Loucy (cell line): Measurements from ENCODE around the gene ACADSB.

Source experiments
- CTCF ChIP-seq: fragments of 200-600 bp; sonication (generic); conservative IDR thresholded peaks from 2 replicates; pipeline ENCODE4 v1.5.1; 2014; ENCODE audit warnings: mild to moderate bottlenecking, antibody characterized with exemption, low read length
- EZH2phosphoT487 ChIP-seq: fragments of 200-600 bp; IDR thresholded peaks from 2 replicates; pipeline ENCODE4 v1.6.1; 2018; ENCODE audit warnings: antibody characterized with exemption, mild to moderate bottlenecking, moderate library complexity, borderline replicate concordance

DNA sequence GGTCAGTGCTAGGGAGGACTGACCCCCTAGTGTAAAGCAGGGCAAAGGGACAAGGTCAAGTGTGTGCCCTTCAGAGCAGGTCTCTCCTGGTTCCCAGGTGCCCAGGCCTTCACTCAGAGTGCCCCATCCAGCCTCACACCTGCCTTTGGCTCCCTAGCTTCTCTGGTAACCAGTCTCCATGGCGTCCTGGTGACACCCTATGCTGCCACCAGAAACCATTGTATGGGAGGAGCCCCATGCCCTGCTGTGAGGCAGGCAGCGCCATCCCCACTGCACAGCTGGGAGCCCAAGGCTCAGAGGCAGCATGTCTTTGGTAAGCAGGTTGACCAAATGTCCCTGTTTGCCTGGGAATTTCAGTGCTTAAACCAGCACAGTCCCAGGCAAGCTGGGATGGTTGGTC is 93.9 kb downstream of the ACADSB start:
- TF ChIP-seq CTCF (no peak), EZH2phosphoT487 (no peak)
